ENCODE measurements around the gene DUSP16.
"Not testable (repeated sequence)": the region's sequence is repeated elsewhere in the genome, so short reads cannot be mapped to it uniquely, and the experiment has no call there.

The DUSP16 gene

DNA sequence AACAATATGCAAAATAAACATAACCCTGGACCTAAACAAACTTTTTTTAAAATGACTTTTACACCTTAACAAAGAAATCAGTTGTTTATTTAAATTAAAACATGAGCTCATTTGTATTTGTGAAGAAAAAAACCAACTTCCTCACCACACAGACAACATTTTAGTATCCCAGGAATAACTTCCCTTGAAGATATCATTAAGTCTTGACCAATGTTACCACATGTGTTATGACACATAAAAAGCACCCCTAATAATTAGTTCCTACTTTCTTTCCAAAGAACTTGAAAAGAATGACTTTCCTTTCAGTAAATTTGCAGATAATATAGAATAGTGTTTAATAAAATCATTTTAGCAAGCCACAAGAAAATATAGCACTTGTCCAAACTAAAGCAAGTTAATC is 42.4 kb downstream of the DUSP16 start:
- no peak for DNase-seq (ENCODE audit: low spot score)

DNA sequence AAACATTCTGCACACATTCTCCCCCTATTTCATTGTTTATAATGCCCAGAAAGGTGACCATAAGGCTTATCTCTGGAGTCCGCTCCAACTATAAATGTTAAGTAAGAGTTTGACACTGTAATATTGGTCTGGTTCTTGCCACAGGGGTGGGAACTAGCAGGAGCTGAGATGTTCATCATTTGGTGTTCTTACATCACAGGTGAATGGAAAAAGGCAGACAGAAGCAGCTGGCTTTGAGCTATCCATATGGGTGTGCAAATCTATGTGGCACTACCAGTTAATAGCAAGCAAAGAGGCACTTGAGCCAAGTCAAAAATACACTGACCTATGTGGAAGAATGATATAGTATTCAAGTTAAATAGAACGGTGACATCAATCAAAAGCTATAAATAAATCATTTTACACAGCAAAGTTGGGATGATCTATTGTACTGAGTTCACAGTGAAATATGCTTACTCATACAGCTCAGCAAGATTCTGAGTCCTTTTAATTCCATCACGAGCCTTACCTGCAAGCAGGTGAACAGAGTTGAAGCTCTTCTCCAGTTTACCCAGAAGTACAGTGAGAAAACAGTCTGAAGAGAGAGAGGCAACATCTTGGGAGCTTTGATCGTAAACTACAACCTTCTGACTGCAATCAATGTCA is 43.2 kb downstream of the DUSP16 start:
- no peak for DNase-seq (ENCODE audit: low spot score)

DNA sequence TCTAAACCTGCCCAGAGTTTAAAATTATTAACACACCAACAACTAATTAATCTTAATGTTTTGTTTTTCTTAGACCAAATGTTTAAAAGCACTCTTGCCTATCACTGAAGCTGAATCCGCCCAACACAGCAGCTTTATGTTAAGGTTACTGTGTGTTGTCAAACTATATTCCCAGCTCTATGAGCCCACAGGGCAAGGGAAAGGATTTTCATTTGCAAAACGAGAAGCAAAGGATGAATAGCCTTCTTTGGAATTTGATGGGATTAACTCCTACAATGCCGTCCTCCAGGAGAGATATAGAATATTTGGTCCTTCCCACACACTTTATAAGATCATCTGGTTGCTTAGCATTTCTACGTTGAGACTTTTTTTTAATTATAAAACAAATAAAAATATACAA is 43.7 kb downstream of the DUSP16 start:
- DNase-seq (ENCODE audit: low spot score) = no peak

GRCh38 chr12:12518464-12518845 is 44.2 kb downstream of the DUSP16 start:
- no peak for DNase-seq (ENCODE audit: low spot score)

DNA sequence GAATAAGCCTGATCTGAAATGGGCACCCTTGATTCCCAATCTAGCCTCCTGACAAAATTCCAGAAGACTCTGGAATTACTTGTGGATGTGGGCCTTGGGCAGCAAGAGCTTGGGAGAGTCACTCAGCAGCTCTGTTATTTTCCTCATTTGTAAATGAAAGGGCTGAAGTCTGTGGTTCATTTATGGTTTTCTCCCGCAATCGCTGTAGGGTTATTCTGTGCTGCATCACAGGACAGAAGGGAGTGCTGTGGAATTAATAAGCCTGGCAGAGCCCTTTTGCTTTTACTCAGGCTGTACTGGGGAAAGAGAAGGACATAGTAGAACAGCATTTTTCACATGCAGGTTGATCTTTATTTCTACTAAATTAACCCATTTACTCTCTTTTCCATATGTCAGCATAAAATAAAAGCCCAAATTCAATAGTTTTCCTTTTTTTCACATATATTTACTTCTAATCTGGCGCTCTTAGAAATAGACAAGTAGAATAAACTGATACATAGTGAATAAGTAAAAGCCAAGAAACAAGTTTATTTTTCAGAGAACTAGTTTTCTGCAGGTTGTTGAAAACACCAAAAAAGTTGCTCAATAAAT is 49.2 kb downstream of the DUSP16 start:
- no peak for DNase-seq (ENCODE audit: low spot score)

DNA sequence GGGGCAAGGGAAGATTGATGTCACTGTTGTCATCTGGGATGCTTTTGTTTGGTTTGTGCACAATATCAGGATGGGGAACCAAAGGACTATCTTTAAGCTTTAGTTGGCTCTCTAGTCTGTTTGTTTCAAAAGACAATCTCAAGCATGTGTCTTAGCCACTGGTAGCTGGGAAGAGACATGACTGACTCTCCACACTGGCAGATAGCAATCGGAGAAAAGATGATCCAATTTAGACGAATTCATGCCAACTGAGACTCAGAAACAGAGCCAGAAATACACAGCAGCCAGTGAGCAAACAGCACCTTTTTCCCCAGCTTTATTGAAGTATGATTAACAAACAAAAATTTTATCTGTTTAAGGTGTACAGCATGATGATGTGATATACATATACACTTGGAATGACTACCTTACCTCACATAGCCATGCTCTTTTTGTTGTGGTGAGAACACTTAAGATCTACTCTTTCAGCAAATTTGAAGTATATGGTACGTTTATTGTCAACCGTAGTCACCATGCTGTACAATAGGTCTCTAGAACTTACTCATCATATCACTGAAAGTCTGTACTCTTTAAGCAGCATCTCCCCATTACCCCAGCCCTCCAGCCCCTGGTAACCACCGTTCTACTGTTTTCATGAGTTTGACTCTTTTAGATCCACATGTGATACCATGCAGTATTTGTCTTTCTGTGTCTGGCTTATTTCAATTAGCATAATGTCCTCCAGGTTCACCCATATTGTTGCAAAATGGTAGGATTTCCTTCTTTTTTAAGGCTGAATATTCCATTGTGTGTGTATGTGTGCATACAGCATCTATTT is 50.6 kb downstream of the DUSP16 start:
- no peak for DNase-seq (ENCODE audit: low spot score)

- no peak for DNase-seq (ENCODE audit: low spot score)
Measured at GRCh38 chr12:12511021-12511783, 51.5 kb downstream of the DUSP16 start.

- no peak for DNase-seq (ENCODE audit: low spot score)
Measured at GRCh38 chr12:12510551-12510950, 52.1 kb downstream of the DUSP16 start.

DNA sequence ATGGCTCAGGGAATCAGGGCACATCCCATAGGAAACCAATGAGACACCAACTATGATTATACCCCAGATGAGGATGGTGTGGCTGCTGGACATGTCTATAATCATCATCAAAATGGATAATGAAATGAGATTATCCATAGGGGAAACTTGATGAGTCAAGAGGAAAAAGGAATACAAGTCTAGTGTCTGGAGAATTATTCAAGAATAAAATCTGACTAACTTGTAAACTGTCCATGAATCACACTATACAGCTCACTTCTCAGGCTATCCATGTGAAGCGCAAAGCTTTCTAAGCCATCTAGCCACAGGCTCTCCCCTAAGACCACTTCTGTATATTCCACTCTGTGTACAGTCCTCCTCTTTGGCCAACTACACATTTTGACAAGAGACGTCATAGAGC is 52.5 kb downstream of the DUSP16 start:
- DNase-seq (ENCODE audit: low spot score) = peak; percentile 54

DNA sequence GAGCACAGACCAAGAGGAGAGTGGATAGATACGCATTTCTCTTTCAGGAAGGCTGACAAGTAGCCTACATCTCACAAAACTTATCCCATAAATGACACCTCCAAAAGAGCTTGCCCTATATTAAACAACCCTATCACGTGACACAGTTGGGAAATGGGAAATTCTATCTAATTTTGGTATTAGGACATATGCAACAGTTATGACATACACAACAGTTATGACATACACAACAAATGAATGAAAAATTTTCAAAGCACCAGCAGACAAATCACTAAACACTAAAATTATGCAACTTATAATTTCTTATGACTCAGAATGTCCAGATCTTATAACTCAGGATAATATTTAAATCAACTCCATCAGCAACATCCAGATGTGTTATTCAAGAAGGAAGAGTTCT is 54.1 kb downstream of the DUSP16 start:
- peak; percentile 15 for DNase-seq (ENCODE audit: low spot score)

GRCh38 chr12:12507121-12507520 is 55.5 kb downstream of the DUSP16 start:
- no peak for DNase-seq (ENCODE audit: low spot score)

DNA sequence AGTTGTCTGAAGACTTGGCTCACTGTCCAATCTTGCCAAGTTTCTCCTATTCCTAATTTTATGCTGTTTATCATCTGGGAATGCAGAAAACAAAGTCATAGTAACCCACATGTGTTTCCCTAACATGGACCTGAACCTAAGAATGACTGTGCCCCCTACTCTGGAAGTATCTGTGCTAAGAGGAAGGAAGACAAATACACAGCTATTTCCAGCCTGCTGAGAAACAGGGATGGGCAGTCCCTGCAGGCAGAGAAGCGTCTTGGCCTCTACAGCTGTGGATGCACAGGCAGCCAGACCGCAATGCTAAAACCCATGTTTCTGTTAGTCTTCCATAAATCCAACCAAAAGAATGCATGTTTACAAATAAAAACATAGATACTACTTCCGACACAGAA is 56.2 kb downstream of the DUSP16 start:
- peak; percentile 56 for DNase-seq (ENCODE audit: low spot score)

DNA sequence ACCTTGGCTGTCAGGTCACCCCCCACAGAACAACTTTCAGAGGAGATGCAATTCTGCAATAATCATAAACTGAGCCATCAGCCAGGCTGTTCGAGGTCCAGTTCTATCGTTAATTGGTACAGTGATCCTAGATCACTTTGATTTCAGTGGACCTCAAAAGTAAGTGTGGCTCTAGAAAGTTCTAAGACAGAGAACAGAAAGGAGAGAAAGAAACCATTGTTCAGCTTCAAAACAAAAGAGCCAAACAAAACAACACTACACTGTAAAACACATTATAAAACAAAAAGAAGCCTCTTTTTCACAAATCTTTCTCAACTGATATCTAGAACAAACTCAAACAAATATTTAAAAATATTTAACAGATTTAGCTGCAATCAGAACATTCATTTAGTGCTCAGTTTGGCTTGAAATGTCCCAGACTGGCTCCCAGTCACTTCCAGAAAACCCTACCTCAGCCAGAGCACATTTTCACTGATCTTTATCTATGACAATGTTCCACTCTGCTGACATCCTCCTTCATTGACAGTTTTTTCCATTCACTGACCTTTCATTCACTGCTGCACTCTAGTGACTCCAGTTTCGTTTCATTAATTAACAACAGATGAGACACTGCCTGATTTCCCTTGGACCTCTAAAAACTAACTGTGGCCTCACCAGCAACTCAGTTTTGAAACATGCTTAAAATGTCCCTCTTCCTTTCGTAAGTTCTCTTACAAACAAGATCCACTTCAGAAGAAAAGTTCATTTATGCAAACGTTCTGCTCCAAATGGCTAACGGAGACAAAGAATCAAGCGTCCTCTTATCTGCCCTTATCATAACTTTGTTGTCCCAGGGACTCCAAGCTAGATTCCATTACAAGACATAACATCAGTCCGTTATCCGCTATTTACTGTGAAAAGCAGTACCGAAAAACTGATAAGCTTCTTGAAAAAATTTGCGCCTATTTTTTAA is 56.8 kb downstream of the DUSP16 start:
- DNase-seq (ENCODE audit: low spot score) = peak; percentile 85

DNA sequence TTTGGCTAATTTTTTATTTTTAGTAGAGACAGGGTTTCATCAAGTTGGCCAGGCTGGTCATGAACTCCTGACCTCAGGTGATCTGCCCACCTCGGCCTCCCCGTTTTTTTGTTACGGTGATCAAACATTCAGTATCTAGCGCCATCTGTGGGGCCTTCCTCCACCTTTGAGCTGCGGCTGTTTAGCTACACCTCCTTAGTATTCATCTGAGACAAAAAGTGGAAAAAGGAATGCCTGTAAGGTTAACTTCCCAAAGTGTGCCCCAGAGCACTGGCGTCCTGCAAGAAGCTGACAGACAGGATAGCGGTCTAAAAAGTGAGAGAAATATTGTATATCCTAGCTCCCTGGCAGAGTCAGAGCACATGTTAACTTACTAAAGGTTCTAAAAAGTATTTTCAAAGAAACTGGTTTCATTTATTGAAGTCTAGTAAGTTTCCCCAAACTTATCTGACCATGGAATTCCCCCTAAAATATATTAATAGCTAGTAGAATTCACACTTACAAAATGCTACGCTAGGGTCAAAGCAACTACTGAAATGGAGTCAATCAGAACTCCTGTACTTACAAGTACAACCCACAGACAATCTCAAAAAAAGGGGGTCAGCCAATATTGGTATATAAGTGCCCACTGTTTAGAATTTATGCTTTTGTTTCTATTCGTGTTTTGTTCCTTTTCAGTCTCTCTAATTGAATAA is 59.1 kb downstream of the DUSP16 start:
- no peak for DNase-seq (ENCODE audit: low spot score)

GRCh38 chr12:12502815-12503151 is 59.9 kb downstream of the DUSP16 start:
- no peak for DNase-seq (ENCODE audit: low spot score)

DNA sequence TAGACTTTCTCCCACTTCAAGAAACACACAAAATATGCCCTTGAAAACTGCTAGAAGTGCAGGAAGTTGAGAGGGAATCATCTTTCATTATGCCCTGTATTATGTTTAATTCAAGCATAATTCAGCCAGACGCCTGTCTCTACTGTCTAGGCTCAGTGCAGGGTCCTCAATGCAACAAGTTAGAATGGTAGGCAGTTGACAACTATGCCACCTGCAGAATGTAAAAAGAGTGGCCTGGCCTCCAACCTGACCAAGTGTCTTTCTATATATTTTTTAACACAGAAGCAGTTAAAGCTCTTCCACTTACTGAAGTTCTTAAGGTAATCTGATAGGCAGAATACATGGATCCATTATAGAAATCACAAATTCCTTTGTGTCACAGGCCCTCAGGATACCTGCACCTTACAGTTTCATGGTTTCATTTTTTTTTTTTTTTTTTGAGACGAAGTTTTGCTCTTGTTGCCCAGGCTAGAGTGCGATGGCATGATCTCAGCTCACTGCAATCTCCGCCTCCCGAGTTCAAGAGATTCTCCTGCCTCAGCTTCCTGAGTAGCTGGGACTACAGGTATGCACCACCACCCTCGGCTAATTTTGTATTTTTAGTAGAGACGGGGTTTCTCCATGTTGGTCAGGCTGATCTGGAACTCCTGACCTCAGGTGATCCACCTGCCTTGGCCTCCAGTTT is 60.4 kb downstream of the DUSP16 start:
- not testable (repeated sequence) for DNase-seq (ENCODE audit: low spot score)

- DNase-seq (ENCODE audit: low spot score) = no peak
Measured at GRCh38 chr12:12501121-12501520, 61.5 kb downstream of the DUSP16 start.

GRCh38 chr12:12499909-12500604 is 62.6 kb downstream of the DUSP16 start:
- no peak for DNase-seq (ENCODE audit: low spot score)

- DNase-seq (ENCODE audit: low spot score) = no peak
Measured at GRCh38 chr12:12498210-12498609, 64.5 kb downstream of the DUSP16 start.

- no peak for DNase-seq (ENCODE audit: low spot score)
Measured at GRCh38 chr12:12495536-12495935, 67.1 kb downstream of the DUSP16 start.
